ENCODE measurements around the gene QRICH2.
"Not testable (repeated sequence)": the region's sequence is repeated elsewhere in the genome, so short reads cannot be mapped to it uniquely, and the experiment has no call there.

Gene QRICH2

DNA sequence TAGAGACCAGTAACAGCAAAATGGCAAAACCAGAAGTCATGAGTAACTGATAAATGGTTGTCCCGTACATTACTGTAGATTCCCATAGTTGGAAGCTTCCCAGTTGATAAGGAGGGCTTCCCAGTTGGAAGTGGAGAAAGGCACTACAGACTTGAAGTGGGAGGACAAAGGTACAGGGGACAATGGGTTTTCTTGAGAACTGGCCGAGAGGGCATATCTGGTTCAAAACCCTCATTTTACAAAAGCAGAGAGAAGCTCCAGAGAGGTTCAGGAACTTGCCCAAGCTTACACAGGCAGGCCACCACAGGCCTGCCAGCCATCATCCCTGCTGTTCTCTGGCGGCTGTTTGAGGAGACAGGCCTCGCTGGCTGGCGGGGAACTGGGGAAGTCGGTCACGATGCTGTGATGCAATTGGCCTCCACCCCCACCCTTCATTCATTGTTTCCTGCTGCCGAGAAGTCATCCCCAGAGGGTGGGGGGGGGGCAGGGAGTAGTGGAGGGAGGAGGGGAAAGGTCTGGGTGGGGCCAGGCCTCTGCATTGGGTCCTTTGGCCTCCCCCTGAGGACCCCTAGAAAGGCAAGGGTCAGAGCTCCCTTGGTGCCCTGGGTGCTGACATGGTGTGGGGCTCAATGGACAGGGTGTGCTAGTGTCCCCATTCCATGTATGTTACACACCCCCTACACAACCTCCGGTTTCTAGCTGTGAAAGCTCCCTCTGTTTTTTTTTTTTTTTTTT, 39.9 kb downstream of the QRICH2 start:
- DNase-seq (ENCODE audit: insufficient read length, low spot score) (no peak), FAIRE-seq (no peak)

GRCh38 chr17:76267581-76268001, 40.5 kb downstream of the QRICH2 start:
- not testable (repeated sequence) for FAIRE-seq; DNase-seq (ENCODE audit: insufficient read length, low spot score)

- FAIRE-seq (no peak), DNase-seq (ENCODE audit: insufficient read length, low spot score) (no peak)
These were observed 41.0 kb downstream of the QRICH2 start for GRCh38 chr17:76267051-76267576.

- FAIRE-seq (no peak), DNase-seq (ENCODE audit: insufficient read length, low spot score) (no peak)
These were observed 41.7 kb downstream of the QRICH2 start for GRCh38 chr17:76266244-76266938.

GRCh38 chr17:76265624-76266243, 42.3 kb downstream of the QRICH2 start:
- DNase-seq (ENCODE audit: insufficient read length, low spot score) (no peak), FAIRE-seq (no peak)

GRCh38 chr17:76264755-76265623, 43.1 kb downstream of the QRICH2 start, which contains the start of gene UBALD2:
Gene UBALD2, plus strand, starts transcription at chr17:76265348. Its CDS starts 158 bp downstream, at chr17:76265506.
- peak; percentile 100 for DNase-seq (ENCODE audit: insufficient read length, low spot score)
- FAIRE-seq: peak; percentile 85

GRCh38 chr17:76264425-76264754, 43.7 kb downstream of the QRICH2 start:
- FAIRE-seq (no peak), DNase-seq (ENCODE audit: insufficient read length, low spot score) (no peak)

- FAIRE-seq: no peak
These were observed 44.2 kb downstream of the QRICH2 start for GRCh38 chr17:76263896-76264295.

GRCh38 chr17:76262732-76263344, 45.2 kb downstream of the QRICH2 start:
- DNase-seq (ENCODE audit: insufficient read length, low spot score): no peak
- FAIRE-seq: no peak

More at GRCh38 chr17:76263896-76264295, 44.2 kb downstream of the QRICH2 start:
- no peak for DNase-seq (ENCODE audit: insufficient read length, low spot score)

GRCh38 chr17:76261421-76262215, 46.5 kb downstream of the QRICH2 start:
- no peak for DNase-seq (ENCODE audit: insufficient read length, low spot score)

GRCh38 chr17:76260669-76261068, 47.4 kb downstream of the QRICH2 start:
- DNase-seq (ENCODE audit: insufficient read length, low spot score) (no peak), FAIRE-seq (no peak)

More at GRCh38 chr17:76261421-76262215, 46.5 kb downstream of the QRICH2 start:
- FAIRE-seq: no peak

DNA sequence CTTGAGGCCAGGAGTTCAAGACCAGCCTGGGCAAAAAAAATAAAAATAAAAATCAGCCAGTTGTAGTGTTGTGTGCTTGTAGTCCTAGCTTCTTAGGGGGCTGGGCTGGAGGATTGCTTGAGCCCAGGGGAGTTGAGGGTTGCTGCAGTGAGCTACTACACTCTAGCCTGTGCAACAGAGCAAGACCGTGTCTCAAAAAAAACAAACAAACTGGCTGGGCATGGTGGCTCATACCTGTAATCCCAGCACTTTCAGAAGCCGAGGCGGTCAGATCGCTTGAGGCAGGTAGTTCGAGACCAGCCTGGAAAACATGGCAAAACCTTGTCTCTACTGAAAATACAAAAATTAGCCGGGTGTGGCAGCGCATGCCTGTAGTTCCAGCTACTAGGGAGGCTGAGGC, 47.9 kb downstream of the QRICH2 start:
- DNase-seq (ENCODE audit: insufficient read length, low spot score) (no peak), FAIRE-seq (no peak)

- DNase-seq (ENCODE audit: insufficient read length, low spot score); FAIRE-seq: not testable (repeated sequence)
These were observed 51.5 kb downstream of the QRICH2 start for GRCh38 chr17:76256430-76257050.

DNA sequence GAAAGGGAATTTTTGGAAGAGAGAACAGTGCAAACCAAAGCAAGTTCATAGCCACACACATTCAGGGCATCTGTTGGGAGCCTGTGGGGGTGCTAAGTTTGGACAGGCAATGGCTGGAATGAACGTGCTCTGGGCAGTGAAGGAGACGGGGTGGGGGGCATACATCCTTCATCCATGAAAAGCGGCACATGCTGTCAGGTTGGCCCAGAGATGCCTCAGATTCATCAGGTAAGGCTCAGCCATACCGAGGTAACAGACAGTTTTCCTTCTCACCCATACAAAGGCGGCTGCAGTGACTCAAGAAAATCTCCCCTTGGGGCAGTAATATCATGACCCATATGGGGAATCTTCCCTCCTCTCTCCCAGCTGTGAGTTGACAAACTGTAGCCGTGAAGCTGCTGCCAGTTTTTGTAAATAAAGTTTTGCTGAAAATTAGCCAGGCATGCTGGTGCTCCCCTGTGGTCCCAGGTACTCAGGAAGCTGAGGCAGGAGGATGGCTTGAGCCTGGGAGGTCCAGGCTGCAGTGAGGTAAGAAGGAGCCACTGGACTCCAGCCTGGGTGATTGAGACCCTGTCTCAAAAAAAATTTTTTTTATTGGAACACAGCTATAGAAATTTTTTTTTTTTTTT, 52.2 kb downstream of the QRICH2 start:
- no peak for DNase-seq (ENCODE audit: insufficient read length, low spot score)
- no peak for FAIRE-seq

GRCh38 chr17:76254275-76254674, 53.8 kb downstream of the QRICH2 start:
- FAIRE-seq: no peak
- no peak for DNase-seq (ENCODE audit: insufficient read length, low spot score)

GRCh38 chr17:76253841-76254240, 54.2 kb downstream of the QRICH2 start:
- FAIRE-seq (no peak), DNase-seq (ENCODE audit: insufficient read length, low spot score) (no peak)

- not testable (repeated sequence) for FAIRE-seq; DNase-seq (ENCODE audit: insufficient read length, low spot score)
These were observed 54.9 kb downstream of the QRICH2 start for GRCh38 chr17:76252967-76253766.
